ENCODE measurements around the gene APLP2.

The APLP2 gene

GRCh38 chr11:130187096-130187495, 117.4 kb downstream of the APLP2 start:
- no peaks in the 10 kb centered on the region for H3K9me2 ChIP-seq (replicated peaks; ENCODE audit: insufficient read depth, low read length)
- no peaks in the 10 kb centered on the region for H3K36me3 ChIP-seq (ENCODE audit: low read length)
- H3F3A ChIP-seq (ENCODE audit: insufficient read depth) = no peaks in the 10 kb centered on the region; the same call in 1 of the 2 replicates
- TF ChIP-seq EZH2phosphoT487 (conservative IDR thresholded peaks at IDR 0.05; ENCODE audit: low read length) (no peak), CTCF (IDR thresholded peaks at IDR 0.05; ENCODE audit: insufficient read depth, low read length, poor library complexity, severe bottlenecking) (no peak)
- no peak overlapping the region for H3K9ac ChIP-seq (ENCODE audit: low read length)
- H3K4me2 ChIP-seq (ENCODE audit: low read depth, low read length, poor library complexity, severe bottlenecking) = no peak overlapping the region
- no peak overlapping the region for H2AFZ ChIP-seq (ENCODE audit: low read depth, low read length, severe bottlenecking)
- no peaks in the 10 kb centered on the region for H3K27me3 ChIP-seq (ENCODE audit: low read length)
- no peaks in the 10 kb centered on the region for H4K20me1 ChIP-seq (ENCODE audit: low read depth, low read length)
- H3K9me3 ChIP-seq (ENCODE audit: insufficient read depth, low read length) = no peaks in the 10 kb centered on the region
- no peak overlapping the region for H3K4me3 ChIP-seq (ENCODE audit: insufficient read depth, low read length, poor library complexity, severe bottlenecking)
- peaks cover 74% of the 10 kb centered on the region for H3K79me2 ChIP-seq (ENCODE audit: insufficient read depth, low read length)
- no peak overlapping the region for H3K27ac ChIP-seq (ENCODE audit: low read depth, low read length)

- Histone ChIP-seq H4K20me1 (ENCODE audit: low read depth, low read length) (no peaks in the 10 kb centered on the region), H3K9me2 (replicated peaks; ENCODE audit: insufficient read depth, low read length) (no peaks in the 10 kb centered on the region), H3K36me3 (ENCODE audit: low read length) (no peaks in the 10 kb centered on the region), H3K27me3 (ENCODE audit: low read length) (no peaks in the 10 kb centered on the region), H2AFZ (ENCODE audit: low read depth, low read length, severe bottlenecking) (no peak overlapping the region), H3F3A (ENCODE audit: insufficient read depth) (no peaks in the 10 kb centered on the region; the same call in 1 of the 2 replicates), H3K4me2 (ENCODE audit: low read depth, low read length, poor library complexity, severe bottlenecking) (no peak overlapping the region), H3K4me3 (ENCODE audit: insufficient read depth, low read length, poor library complexity, severe bottlenecking) (no peak overlapping the region), H3K79me2 (ENCODE audit: insufficient read depth, low read length) (peaks cover 65% of the 10 kb centered on the region), H3K27ac (ENCODE audit: low read depth, low read length) (no peak overlapping the region), H3K9me3 (ENCODE audit: insufficient read depth, low read length) (no peaks in the 10 kb centered on the region), H3K9ac (ENCODE audit: low read length) (no peak overlapping the region)
- TF ChIP-seq CTCF (IDR thresholded peaks at IDR 0.05; ENCODE audit: insufficient read depth, low read length, poor library complexity, severe bottlenecking) (no peak), EZH2phosphoT487 (conservative IDR thresholded peaks at IDR 0.05; ENCODE audit: low read length) (no peak)
These were observed 118.4 kb downstream of the APLP2 start for GRCh38 chr11:130188047-130188446.

- Histone ChIP-seq H3K9me3 (ENCODE audit: insufficient read depth, low read length) (no peaks in the 10 kb centered on the region), H2AFZ (ENCODE audit: low read depth, low read length, severe bottlenecking) (no peak overlapping the region), H4K20me1 (ENCODE audit: low read depth, low read length) (no peaks in the 10 kb centered on the region), H3F3A (ENCODE audit: insufficient read depth) (no peaks in the 10 kb centered on the region; the same call in 1 of the 2 replicates), H3K4me3 (ENCODE audit: insufficient read depth, low read length, poor library complexity, severe bottlenecking) (no peak overlapping the region), H3K4me2 (ENCODE audit: low read depth, low read length, poor library complexity, severe bottlenecking) (no peak overlapping the region), H3K27me3 (ENCODE audit: low read length) (no peaks in the 10 kb centered on the region), H3K36me3 (ENCODE audit: low read length) (no peaks in the 10 kb centered on the region), H3K27ac (ENCODE audit: low read depth, low read length) (no peak overlapping the region), H3K79me2 (ENCODE audit: insufficient read depth, low read length) (peaks cover 58% of the 10 kb centered on the region), H3K9ac (ENCODE audit: low read length) (no peak overlapping the region), H3K9me2 (replicated peaks; ENCODE audit: insufficient read depth, low read length) (no peaks in the 10 kb centered on the region)
- no peak for TF ChIP-seq CTCF (IDR thresholded peaks at IDR 0.05; ENCODE audit: insufficient read depth, low read length, poor library complexity, severe bottlenecking)
These were observed 119.1 kb downstream of the APLP2 start for GRCh38 chr11:130188585-130189347.
